Measurements from ENCODE around the gene TBX2.
A peak's percentile ranks its signal among the peaks of the same experiment; 100 is the strongest.

Gene TBX2

GRCh38 chr17:61395983-61396585, 3.6 kb upstream of the TBX2 start:
- Mint-ChIP-seq H3K27ac (no peak overlapping the region), H3K4me1 (ENCODE audit: low read depth in 2 of 2) (peaks cover 11 to 17% of the 10 kb centered on the region in 2 donors), H3K4me3 (no peak overlapping the region), H3K36me3 (ENCODE audit: insufficient read depth) (peaks cover 24% of the 10 kb centered on the region), H3K9me3 (no peaks in the 10 kb centered on the region), H3K27me3 (peaks cover 26 to 39% of the 10 kb centered on the region in 2 donors)
- no peak for DNase-seq
- no peak for ATAC-seq (replicated peaks)

GRCh38 chr17:61396586-61397085, 3.0 kb upstream of the TBX2 start:
- H3K9me3 Mint-ChIP-seq = no peaks in the 10 kb centered on the region
- H3K27me3 Mint-ChIP-seq = peaks cover 31 to 44% of the 10 kb centered on the region in 2 donors
- no peak overlapping the region for H3K4me3 Mint-ChIP-seq
- peaks cover 11 to 20% of the 10 kb centered on the region in 2 donors for H3K4me1 Mint-ChIP-seq (ENCODE audit: low read depth in 2 of 2)
- peaks cover 27% of the 10 kb centered on the region for H3K36me3 Mint-ChIP-seq (ENCODE audit: insufficient read depth)
- H3K27ac Mint-ChIP-seq = no peak overlapping the region
- ATAC-seq (replicated peaks) (no peak), DNase-seq (no peak)

GRCh38 chr17:61397086-61397842, 2.4 kb upstream of the TBX2 start:
- Mint-ChIP-seq H3K27me3 (peaks cover 37 to 51% of the 10 kb centered on the region in 2 donors), H3K36me3 (ENCODE audit: insufficient read depth) (peaks cover 25% of the 10 kb centered on the region), H3K4me3 (peak overlapping the region in 1 of 2 donors; percentile 65), H3K4me1 (ENCODE audit: low read depth in 2 of 2) (peaks cover 12 to 20% of the 10 kb centered on the region in 2 donors), H3K27ac (no peak overlapping the region), H3K9me3 (no peaks in the 10 kb centered on the region)
- ATAC-seq (replicated peaks) = no peak
- DNase-seq = no peak

- H3K27me3 Mint-ChIP-seq = peaks cover 52 to 65% of the 10 kb centered on the region in 2 donors
- no peak for ATAC-seq (replicated peaks)
- no peak for DNase-seq
- H3K4me3 Mint-ChIP-seq = peak overlapping the region; percentile 61 to 65
- no peaks in the 10 kb centered on the region for H3K9me3 Mint-ChIP-seq
- peaks cover 26% of the 10 kb centered on the region for H3K36me3 Mint-ChIP-seq (ENCODE audit: insufficient read depth)
- no peak overlapping the region for H3K27ac Mint-ChIP-seq
- H3K4me1 Mint-ChIP-seq (ENCODE audit: low read depth in 2 of 2) = peaks cover 26 to 32% of the 10 kb centered on the region in 2 donors
Measured at GRCh38 chr17:61398721-61399130, 917 bp upstream of the TBX2 start.

GRCh38 chr17:61400066-61400716, 548 bp downstream of the TBX2 start:
- peak overlapping the region; percentile 67 to 74 for H3K4me3 Mint-ChIP-seq
- ATAC-seq (replicated peaks) = no peak
- no peaks in the 10 kb centered on the region for H3K9me3 Mint-ChIP-seq
- peaks cover 31 to 35% of the 10 kb centered on the region in 2 donors for H3K4me1 Mint-ChIP-seq (ENCODE audit: low read depth in 2 of 2)
- no peak overlapping the region for H3K27ac Mint-ChIP-seq
- peaks cover 56 to 67% of the 10 kb centered on the region in 2 donors for H3K27me3 Mint-ChIP-seq
- H3K36me3 Mint-ChIP-seq (ENCODE audit: insufficient read depth) = peaks cover 22% of the 10 kb centered on the region
- no peak for DNase-seq

- Mint-ChIP-seq H3K27ac (no peak overlapping the region), H3K27me3 (peaks cover 50 to 61% of the 10 kb centered on the region in 2 donors), H3K4me3 (peak overlapping the region; percentile 67 to 74), H3K9me3 (no peaks in the 10 kb centered on the region), H3K4me1 (ENCODE audit: low read depth in 2 of 2) (peaks cover 31 to 35% of the 10 kb centered on the region in 2 donors), H3K36me3 (ENCODE audit: insufficient read depth) (peaks cover 19% of the 10 kb centered on the region)
- DNase-seq (no peak), ATAC-seq (replicated peaks) (peak; percentile 9)
Measured at GRCh38 chr17:61400717-61401388, 1.2 kb downstream of the TBX2 start.

- Mint-ChIP-seq H3K36me3 (ENCODE audit: insufficient read depth) (peaks cover 19% of the 10 kb centered on the region), H3K4me1 (ENCODE audit: low read depth in 2 of 2) (peaks cover 31 to 35% of the 10 kb centered on the region in 2 donors), H3K27me3 (peaks cover 54 to 64% of the 10 kb centered on the region in 2 donors), H3K27ac (no peak overlapping the region), H3K9me3 (no peaks in the 10 kb centered on the region), H3K4me3 (peak overlapping the region; percentile 67 to 74)
- no peak for ATAC-seq (replicated peaks)
- no peak for DNase-seq
Measured at GRCh38 chr17:61401389-61402072, 1.9 kb downstream of the TBX2 start.

GRCh38 chr17:61402073-61402541, 2.5 kb downstream of the TBX2 start:
- DNase-seq (no peak), ATAC-seq (replicated peaks) (no peak)
- peak overlapping the region; percentile 54 to 70 for H3K4me3 Mint-ChIP-seq
- peaks cover 60 to 70% of the 10 kb centered on the region in 2 donors for H3K27me3 Mint-ChIP-seq
- no peaks in the 10 kb centered on the region for H3K9me3 Mint-ChIP-seq
- peak overlapping the region; percentile 3 to 6 for H3K27ac Mint-ChIP-seq
- H3K36me3 Mint-ChIP-seq (ENCODE audit: insufficient read depth) = peaks cover 19% of the 10 kb centered on the region
- peaks cover 31 to 35% of the 10 kb centered on the region in 2 donors for H3K4me1 Mint-ChIP-seq (ENCODE audit: low read depth in 2 of 2)

- Mint-ChIP-seq H3K4me3 (peak overlapping the region; percentile 54 to 70), H3K36me3 (ENCODE audit: insufficient read depth) (peaks cover 15% of the 10 kb centered on the region), H3K27ac (peak overlapping the region in 1 of 2 donors; percentile 6), H3K4me1 (ENCODE audit: low read depth in 2 of 2) (peaks cover 25 to 30% of the 10 kb centered on the region in 2 donors), H3K27me3 (peaks cover 66 to 73% of the 10 kb centered on the region in 2 donors), H3K9me3 (no peaks in the 10 kb centered on the region)
- ATAC-seq (replicated peaks) (peak; percentile 39), DNase-seq (no peak)
Measured at GRCh38 chr17:61402978-61403800, 3.5 kb downstream of the TBX2 start.

- Mint-ChIP-seq H3K36me3 (ENCODE audit: insufficient read depth) (peaks cover 19% of the 10 kb centered on the region), H3K27me3 (peaks cover 67 to 73% of the 10 kb centered on the region in 2 donors), H3K4me1 (ENCODE audit: low read depth in 2 of 2) (peaks cover 25 to 32% of the 10 kb centered on the region in 2 donors), H3K4me3 (peak overlapping the region; percentile 54 to 70), H3K27ac (no peak overlapping the region), H3K9me3 (no peaks in the 10 kb centered on the region)
- DNase-seq (no peak), ATAC-seq (replicated peaks) (peak; percentile 32)
Measured at GRCh38 chr17:61403801-61404662, 4.4 kb downstream of the TBX2 start.

- Mint-ChIP-seq H3K9me3 (no peaks in the 10 kb centered on the region), H3K36me3 (ENCODE audit: insufficient read depth) (peaks cover 19% of the 10 kb centered on the region), H3K4me1 (ENCODE audit: low read depth in 2 of 2) (peaks cover 25 to 32% of the 10 kb centered on the region in 2 donors), H3K27me3 (peaks cover 67 to 77% of the 10 kb centered on the region in 2 donors), H3K4me3 (peak overlapping the region; percentile 54 to 70), H3K27ac (no peak overlapping the region)
- no peak for ATAC-seq (replicated peaks)
- no peak for DNase-seq
Measured at GRCh38 chr17:61404663-61404912, 4.9 kb downstream of the TBX2 start.
